DOHH2 (cell line): ENCODE measurements around the gene DLX3.

ENCODE experiments used
- H3F3A ChIP-seq: fragments of 200-600 bp; sonication (generic), shearing (Covaris generic); 2 replicates; pipeline ENCODE4 v1.6.0; 2016; ENCODE audit warnings: antibody characterized with exemption, mild to moderate bottlenecking; ENCODE audit not compliant: control insufficient read depth, insufficient read depth
- H3K27ac ChIP-seq: fragments of 200-600 bp; sonication (generic); 2 replicates; pipeline ENCODE4 v1.5.1; 2014; ENCODE audit warnings: low read depth, mild to moderate bottlenecking, low read length, moderate library complexity
- H3K27me3 ChIP-seq: fragments of 200-600 bp; sonication (generic); 2 replicates; pipeline ENCODE4 v1.6.1; 2014; ENCODE audit warnings: mild to moderate bottlenecking, low read length, mixed read lengths; ENCODE audit not compliant: control insufficient read depth
- H3K36me3 ChIP-seq: fragments of 200-600 bp; sonication (generic); 2 replicates; pipeline ENCODE4 v1.6.1; 2014; ENCODE audit warnings: mild to moderate bottlenecking, low read length, moderate library complexity, mixed read lengths; ENCODE audit not compliant: control insufficient read depth
- H3K4me1 ChIP-seq: fragments of 200-600 bp; sonication (generic); 2 replicates; pipeline ENCODE4 v1.6.1; 2014; ENCODE audit warnings: mild to moderate bottlenecking, low read length, mixed read lengths; ENCODE audit not compliant: control insufficient read depth
- H3K4me2 ChIP-seq: fragments of 200-600 bp; sonication (generic); 2 replicates; pipeline ENCODE4 v1.6.0; 2014; ENCODE audit warnings: mild to moderate bottlenecking, low read length, moderate library complexity
- H3K4me3 ChIP-seq: fragments of 200-600 bp; sonication (generic); 2 replicates; pipeline ENCODE4 v1.5.1; 2014; ENCODE audit warnings: mild to moderate bottlenecking, low read length, mixed read lengths
- H3K79me2 ChIP-seq: fragments of 200-600 bp; sonication (generic); 2 replicates; pipeline ENCODE4 v1.6.1; 2014; ENCODE audit warnings: mild to moderate bottlenecking, low read length, mixed read lengths; ENCODE audit not compliant: control insufficient read depth
- H3K9me2 ChIP-seq: fragments of 200-600 bp; sonication (generic); replicated peaks from 2 replicates; pipeline ENCODE4 v1.6.1; 2014; ENCODE audit warnings: mild to moderate bottlenecking, low read length, mixed read lengths; ENCODE audit not compliant: control insufficient read depth
- H3K9me3 ChIP-seq: fragments of 200-600 bp; sonication (generic); 2 replicates; pipeline ENCODE4 v1.6.1; 2014; ENCODE audit warnings: antibody characterized with exemption, low read length, mixed read lengths; ENCODE audit not compliant: control insufficient read depth, insufficient read depth
- H4K20me1 ChIP-seq: fragments of 200-600 bp; sonication (generic); 2 replicates; pipeline ENCODE4 v1.6.0; 2014; ENCODE audit warnings: low read depth, mild to moderate bottlenecking, antibody characterized with exemption, low read length, moderate library complexity; ENCODE audit not compliant: control insufficient read depth, insufficient read depth
- EZH2phosphoT487 ChIP-seq: fragments of 200-600 bp; sonication (generic); IDR thresholded peaks from 2 replicates; pipeline ENCODE4 v1.6.1; 2017; ENCODE audit warnings: borderline replicate concordance, mild to moderate bottlenecking, antibody characterized with exemption, low read length, moderate library complexity, mixed read lengths
- TF ChIP-seq, protein P1 (sequence below): fragments of 200-600 bp; sonication (generic); IDR thresholded peaks from one replicate; pipeline ENCODE4 v1.5.1; 2014; ENCODE audit warnings: antibody characterized with exemption, mild to moderate bottlenecking, low read depth, low read length; ENCODE audit not compliant: poor library complexity, severe bottlenecking

Gene DLX3

DNA sequence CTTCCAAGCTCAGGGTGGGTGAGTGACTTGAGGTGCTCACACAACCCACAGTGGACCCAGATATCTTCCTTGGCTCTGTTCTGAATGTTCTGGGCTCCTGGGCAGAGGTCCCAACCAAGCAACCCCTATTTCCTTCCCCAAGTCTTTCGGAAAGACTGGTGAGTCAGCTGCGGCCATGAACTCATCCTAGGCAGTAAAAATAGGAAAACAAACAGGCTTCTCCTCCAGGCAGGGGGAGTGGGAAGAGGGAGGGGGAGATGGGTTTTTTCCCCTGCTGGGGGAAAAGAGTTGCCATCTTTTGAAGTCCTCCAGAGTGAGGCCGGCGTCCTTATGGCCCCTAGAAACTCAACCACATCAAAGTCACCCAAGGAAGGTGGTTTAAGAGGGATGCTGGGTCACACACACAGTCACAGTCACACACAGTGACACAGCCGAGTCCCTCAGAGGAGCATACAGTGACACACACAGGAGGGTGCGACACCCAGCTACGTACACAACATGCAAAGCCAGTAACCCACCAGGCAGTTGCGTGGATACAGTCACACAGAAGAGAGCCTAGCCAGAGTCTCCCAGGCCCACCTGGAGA is 42.0 kb downstream of the DLX3 start:
- Histone ChIP-seq H3K27ac (no peak overlapping the region), H3K79me2 (no peaks in the 10 kb centered on the region), H3K9me3 (no peaks in the 10 kb centered on the region), H3K4me1 (no peaks in the 10 kb centered on the region), H3F3A (no peaks in the 10 kb centered on the region), H4K20me1 (no peaks in the 10 kb centered on the region), H3K36me3 (no peaks in the 10 kb centered on the region), H3K27me3 (peaks cover 5% of the 10 kb centered on the region; the same call in 1 of the 2 replicates), H3K4me2 (no peak overlapping the region), H3K9me2 (no peaks in the 10 kb centered on the region), H3K4me3 (no peak overlapping the region)
- TF ChIP-seq, protein P1, sequence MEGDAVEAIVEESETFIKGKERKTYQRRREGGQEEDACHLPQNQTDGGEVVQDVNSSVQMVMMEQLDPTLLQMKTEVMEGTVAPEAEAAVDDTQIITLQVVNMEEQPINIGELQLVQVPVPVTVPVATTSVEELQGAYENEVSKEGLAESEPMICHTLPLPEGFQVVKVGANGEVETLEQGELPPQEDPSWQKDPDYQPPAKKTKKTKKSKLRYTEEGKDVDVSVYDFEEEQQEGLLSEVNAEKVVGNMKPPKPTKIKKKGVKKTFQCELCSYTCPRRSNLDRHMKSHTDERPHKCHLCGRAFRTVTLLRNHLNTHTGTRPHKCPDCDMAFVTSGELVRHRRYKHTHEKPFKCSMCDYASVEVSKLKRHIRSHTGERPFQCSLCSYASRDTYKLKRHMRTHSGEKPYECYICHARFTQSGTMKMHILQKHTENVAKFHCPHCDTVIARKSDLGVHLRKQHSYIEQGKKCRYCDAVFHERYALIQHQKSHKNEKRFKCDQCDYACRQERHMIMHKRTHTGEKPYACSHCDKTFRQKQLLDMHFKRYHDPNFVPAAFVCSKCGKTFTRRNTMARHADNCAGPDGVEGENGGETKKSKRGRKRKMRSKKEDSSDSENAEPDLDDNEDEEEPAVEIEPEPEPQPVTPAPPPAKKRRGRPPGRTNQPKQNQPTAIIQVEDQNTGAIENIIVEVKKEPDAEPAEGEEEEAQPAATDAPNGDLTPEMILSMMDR: no peak
- TF ChIP-seq EZH2phosphoT487: no peak

DNA sequence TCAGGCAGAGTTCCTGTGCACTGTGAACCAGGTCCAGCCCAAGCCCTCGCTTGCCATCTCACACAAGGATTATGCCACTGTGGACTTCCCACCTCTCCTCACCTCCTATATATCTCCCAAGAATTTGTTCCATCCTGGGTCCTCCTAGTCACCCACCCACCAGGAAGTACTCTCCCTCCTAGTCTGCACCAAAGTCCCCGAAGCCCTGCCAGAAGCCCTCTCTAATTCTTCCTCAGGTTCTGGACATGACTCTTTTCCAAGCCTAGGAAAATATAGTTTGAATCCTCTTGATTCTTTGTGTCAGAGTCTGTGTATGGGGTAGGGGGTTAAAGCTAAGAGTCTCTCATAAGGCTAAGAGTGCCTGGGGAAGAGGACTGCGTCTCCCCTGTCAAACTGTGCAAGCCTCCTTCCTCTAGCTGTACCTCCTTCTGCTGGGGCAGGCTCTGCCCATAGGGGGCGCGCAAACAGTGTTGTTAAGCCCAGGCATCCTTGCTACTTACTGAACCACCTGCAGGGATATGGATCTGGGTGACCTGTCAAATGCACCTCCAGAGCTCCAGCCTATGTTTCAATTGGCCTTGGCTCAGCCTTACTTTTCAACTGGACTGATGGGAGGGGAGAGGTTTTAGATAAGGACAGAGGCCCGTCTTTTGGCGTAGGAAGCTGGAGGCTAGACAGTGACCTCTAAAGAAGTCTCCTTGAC is 42.7 kb downstream of the DLX3 start:
- H3K4me3 ChIP-seq: no peak overlapping the region
- H3K79me2 ChIP-seq: no peaks in the 10 kb centered on the region

DNA sequence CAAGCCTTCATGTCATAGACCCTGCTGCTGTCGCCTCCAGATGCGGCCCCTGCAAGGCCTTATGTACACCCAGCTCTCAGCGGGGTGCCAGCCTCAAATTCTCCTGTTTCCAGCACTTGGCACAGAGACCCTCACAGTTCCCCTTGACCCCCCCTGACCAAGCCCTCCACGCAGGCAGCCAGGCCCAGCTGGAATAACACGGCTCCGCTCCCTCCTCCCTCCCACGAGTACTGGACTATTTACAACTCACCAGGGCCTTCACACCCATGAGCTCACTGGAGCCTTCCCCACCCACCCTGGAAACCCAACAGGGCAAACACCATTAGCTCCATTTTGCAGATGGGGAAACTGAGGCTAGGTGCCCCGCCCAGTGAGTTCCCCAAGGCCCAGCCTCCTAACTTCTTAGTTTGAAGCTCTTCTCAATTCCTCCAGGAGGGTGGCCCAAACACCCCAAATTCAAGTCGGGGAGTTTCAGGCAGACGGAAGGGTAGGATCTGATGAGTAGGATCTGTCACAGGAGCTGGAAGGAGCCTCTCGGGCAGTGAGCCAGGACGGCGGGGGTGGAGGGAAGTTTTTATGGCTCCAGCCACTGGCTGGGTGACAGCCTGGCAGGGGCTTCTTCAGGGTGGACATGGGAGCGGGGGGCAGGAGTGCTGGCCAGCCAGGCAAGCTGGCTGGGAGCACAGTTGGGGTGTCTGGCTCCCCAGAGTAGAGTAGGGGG is 43.5 kb downstream of the DLX3 start:
- Histone ChIP-seq H3F3A (no peaks in the 10 kb centered on the region), H4K20me1 (no peaks in the 10 kb centered on the region), H3K4me3 (no peak overlapping the region), H3K9me3 (no peaks in the 10 kb centered on the region), H3K27ac (no peak overlapping the region), H3K4me1 (no peaks in the 10 kb centered on the region), H3K9me2 (no peaks in the 10 kb centered on the region), H3K27me3 (no peaks in the 10 kb centered on the region), H3K36me3 (no peaks in the 10 kb centered on the region), H3K79me2 (no peaks in the 10 kb centered on the region), H3K4me2 (no peak overlapping the region)
- no peak for TF ChIP-seq EZH2phosphoT487
- TF ChIP-seq, protein P1: no peak

More for the DNA sequence above, 42.7 kb downstream of the DLX3 start:
- Histone ChIP-seq H3K4me1 (no peaks in the 10 kb centered on the region), H3K27ac (no peak overlapping the region), H3K4me2 (no peak overlapping the region), H3K9me3 (no peaks in the 10 kb centered on the region), H3K9me2 (no peaks in the 10 kb centered on the region), H4K20me1 (no peaks in the 10 kb centered on the region), H3F3A (no peaks in the 10 kb centered on the region), H3K27me3 (peaks cover 5% of the 10 kb centered on the region; the same call in 1 of the 2 replicates), H3K36me3 (no peaks in the 10 kb centered on the region)
- no peak for TF ChIP-seq EZH2phosphoT487
- TF ChIP-seq, protein P1: peak; percentile 98
